Hepatocyte (in vitro differentiated cells): ENCODE results near the gene SDK1.

Source experiments
- CTCF ChIP-seq: fragments of 200-600 bp; sonication (generic); IDR thresholded peaks from 2 replicates; pipeline ENCODE4 v1.5.1; 2016; ENCODE audit warnings: antibody characterized with exemption, mild to moderate bottlenecking; ENCODE audit not compliant: poor library complexity
- EZH2 ChIP-seq: fragments of 200-600 bp; sonication (generic); IDR thresholded peaks from 2 replicates; pipeline ENCODE4 v1.6.1; 2016; ENCODE audit warnings: antibody characterized with exemption, mild to moderate bottlenecking, borderline replicate concordance

GRCh38 chr7:3560495-3560894 lies 259.4 kb downstream of the SDK1 start:
- TF ChIP-seq CTCF (no peak), EZH2 (no peak)
